Lower leg skin (tissue), 4 donors: Measurements from ENCODE around the gene IP6K1. TPM values are rescaled to one million over a fixed set of nuclear protein-coding genes. Genes with fewer than 3 reads are reported as not detected.
"Not testable (repeated sequence)": the region's sequence is repeated elsewhere in the genome, so short reads cannot be mapped to it uniquely, and the experiment has no call there.

ENCODE experiments used
- DNase-seq, 2 donors: peaks; one replicate each; pipeline ENCODE4 v3.0.0-alpha.2; 2019; ENCODE audit warnings: low spot score in 2 of 2
- H3K4me3 ChIP-seq: fragments of 200-600 bp; sonication (generic); 2 replicates; pipeline ENCODE4 v1.5.1; 2017; ENCODE audit warnings: mild to moderate bottlenecking, low read depth; ENCODE audit not compliant: poor library complexity, severe bottlenecking
- CTCF ChIP-seq, 3 donors: fragments of 450-650 bp; IDR thresholded peaks; one replicate each; pipeline ENCODE4 v1.5.1; 2016; ENCODE audit warnings: antibody characterized with exemption in 3 of 3, mild to moderate bottlenecking in 3 of 3, moderate library complexity in 2 of 3
- POLR2A ChIP-seq, 2 donors: fragments of 450-650 bp; IDR thresholded peaks; one replicate each; pipeline ENCODE4 v1.6.1; 2016 to 2017; ENCODE audit warnings: antibody characterized with exemption in 2 of 2, mild to moderate bottlenecking in 1 of 2, moderate library complexity in 1 of 2
- WGBS, 2 donors: methylation state at CpG; one replicate each; pipeline ENCODE4 v1.1.5; 2018; 5-methylcytosine and 5-hydroxymethylcytosine counted together
- intact Hi-C: fragments of 100-400 bp; cut with DNase I; formaldehyde crosslinking; loops from one replicate; pipeline ENCODE4 v1.15.0; 2023; ENCODE audit warnings: low total_unique reads
- total RNA-seq, 4 donors: library from RNA; depleted of rRNA; stranded (reverse); fragments of >200 nt; gene quantifications; one replicate each; pipeline ENCODE4 v1.1.0, GENCODE V29; 2016

IP6K1 gene
- total RNA-seq, result 10 to 100 TPM; 44.1 to 56.5 (median 51.6) TPM

- intact Hi-C loops, result loop anchor here (10.0 kb wide), 1 partner anchor 62 kb away; the partner anchor contains the start of gene GMPPB
- DNase-seq, result peak; percentile 100
- 4 to 5% methylated on average over 25 of the region's 55 CpGs for WGBS, 2 donors
- H3K4me3 ChIP-seq, result peak within 1 kb of the TSS; percentile 78
- TF ChIP-seq POLR2A (IDR thresholded peaks at IDR 0.05), result peak in 1 of 2 donors; percentile 83
- no peak for TF ChIP-seq CTCF (IDR thresholded peaks at IDR 0.05)
Measured at GRCh38 chr3:49786357-49787181, at the start of gene IP6K1. Gene IP6K1, minus strand, starts transcription at chr3:49786542. Its CDS starts 38,502 bp downstream, at chr3:49748040.

- intact Hi-C loops, result no loop called here
- DNase-seq, result no peak
- 52 to 75% methylated on average over 3 of the region's 3 CpGs for WGBS, 2 donors
- no peak overlapping the region for H3K4me3 ChIP-seq
- no peak for TF ChIP-seq POLR2A (IDR thresholded peaks at IDR 0.05)
- TF ChIP-seq CTCF (IDR thresholded peaks at IDR 0.05), result no peak
Measured at GRCh38 chr3:49831341-49831740, 45.0 kb upstream of the IP6K1 start.

GRCh38 chr3:49826016-49826415 lies 39.7 kb upstream of the IP6K1 start:
- H3K4me3 ChIP-seq, result no peak overlapping the region
- TF ChIP-seq POLR2A (IDR thresholded peaks at IDR 0.05) (no peak), CTCF (IDR thresholded peaks at IDR 0.05) (no peak)
- WGBS, 2 donors, result 89 to 91% methylated on average over 6 of the region's 6 CpGs
- intact Hi-C loops, result no loop called here
- DNase-seq, result no peak

DNA sequence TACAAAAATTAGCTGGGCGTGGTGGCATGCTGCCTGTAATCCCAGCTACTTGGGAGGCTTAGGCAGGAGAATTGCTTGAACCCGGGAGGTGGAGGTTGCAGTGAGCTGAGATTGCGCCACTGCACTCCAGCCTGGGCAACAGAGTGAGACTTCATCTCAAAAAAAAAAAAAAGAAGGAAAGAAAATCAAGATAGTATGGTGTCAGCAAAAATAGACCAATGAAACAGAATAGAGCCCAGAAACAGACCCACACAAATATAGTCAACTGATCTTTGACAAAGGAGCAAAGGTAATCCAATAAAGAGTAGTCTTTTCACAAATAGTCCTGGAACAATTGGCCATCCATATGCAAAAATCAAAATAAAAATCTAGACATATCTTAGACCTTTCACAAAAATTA lies 36.8 kb upstream of the IP6K1 start:
- DNase-seq, H3K4me3 ChIP-seq, intact Hi-C loops: not testable (repeated sequence)
- WGBS, 2 donors, result 93 to 94% methylated on average over 3 of the region's 3 CpGs

- H3K4me3 ChIP-seq, result no peak within 1 kb of the TSS
- TF ChIP-seq CTCF (IDR thresholded peaks at IDR 0.05) (no peak), POLR2A (IDR thresholded peaks at IDR 0.05) (no peak)
- peak in 1 of 2 donors; percentile 28 for DNase-seq
- intact Hi-C loops, result no loop called here
- 7 to 14% methylated on average over 8 to 9 of the region's 9 CpGs for WGBS, 2 donors
Measured at GRCh38 chr3:49813497-49814174, 27.3 kb upstream of the IP6K1 start, which contains the start of gene UBA7. Gene UBA7, minus strand, starts transcription at chr3:49813953. Its CDS starts 166 bp downstream, at chr3:49813787.

DNA sequence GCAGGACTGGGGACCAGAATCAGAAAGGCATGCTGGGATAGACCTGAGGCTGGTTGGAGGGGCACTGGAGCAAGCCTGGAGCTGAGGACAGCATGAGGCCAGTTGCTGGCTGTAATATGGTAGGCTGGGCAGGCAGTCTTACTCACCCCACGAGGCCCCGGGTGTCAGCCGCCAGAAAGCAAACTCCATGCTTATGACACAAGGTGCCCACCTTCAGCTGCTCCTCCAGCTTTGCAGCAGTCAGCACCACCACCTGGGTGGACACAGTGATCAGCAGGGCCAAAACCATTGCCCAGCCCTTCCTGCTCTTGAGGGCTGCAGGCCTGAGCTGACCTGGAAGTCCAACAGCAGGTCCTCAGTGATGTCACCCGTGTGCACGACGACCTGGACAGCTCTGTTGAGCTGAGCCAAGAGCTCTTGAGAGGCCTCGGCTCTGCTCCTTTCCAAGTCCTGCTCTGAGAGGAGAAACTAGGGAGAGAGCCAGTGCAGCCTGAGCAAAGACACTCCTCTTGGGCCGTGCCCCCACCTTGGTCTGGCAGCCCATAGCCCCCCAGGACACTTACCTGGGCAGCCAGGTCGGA lies 26.7 kb upstream of the IP6K1 start:
- DNase-seq, result no peak
- TF ChIP-seq CTCF (IDR thresholded peaks at IDR 0.05), result no peak
- TF ChIP-seq POLR2A (IDR thresholded peaks at IDR 0.05), result no peak
- intact Hi-C loops, result no loop called here
- H3K4me3 ChIP-seq, result no peak overlapping the region
- 29 to 64% methylated on average over 5 to 8 of the region's 9 CpGs for WGBS, 2 donors
